HG03280 (cell line): ENCODE data around the gene TET3.

ENCODE experiments used
- ATAC-seq: cut with Tn5 transposase; IDR thresholded peaks from one replicate; pipeline ENCODE4 v1.9.1; 2021; ENCODE audit warnings: mild to moderate bottlenecking, moderate library complexity; ENCODE audit not compliant: unreplicated experiment

TET3 gene

GRCh38 chr2:73985308-73986084 is 786 bp downstream of the TET3 start:
- ATAC-seq: peak; percentile 21

- no peak for ATAC-seq
Measured at GRCh38 chr2:73986085-73986681, 1.5 kb downstream of the TET3 start.

- ATAC-seq: no peak
Measured at GRCh38 chr2:73987109-73987947, 2.6 kb downstream of the TET3 start.

GRCh38 chr2:73987948-73988700 is 3.4 kb downstream of the TET3 start:
- no peak for ATAC-seq

GRCh38 chr2:73989972-73990371 is 5.3 kb downstream of the TET3 start:
- no peak for ATAC-seq

GRCh38 chr2:73990531-73990930 is 5.8 kb downstream of the TET3 start:
- ATAC-seq: no peak

GRCh38 chr2:73992036-73992435 is 7.3 kb downstream of the TET3 start:
- no peak for ATAC-seq

GRCh38 chr2:73993376-73993775 is 8.7 kb downstream of the TET3 start:
- ATAC-seq: no peak

GRCh38 chr2:73993778-73994177 is 9.1 kb downstream of the TET3 start:
- no peak for ATAC-seq

GRCh38 chr2:73994178-73994831 is 9.6 kb downstream of the TET3 start:
- no peak for ATAC-seq

- no peak for ATAC-seq
Measured at GRCh38 chr2:73995810-73996209, 11.1 kb downstream of the TET3 start.

GRCh38 chr2:73997813-73998212 is 13.1 kb downstream of the TET3 start:
- ATAC-seq: no peak

- ATAC-seq: no peak
Measured at GRCh38 chr2:73998451-73998850, 13.7 kb downstream of the TET3 start.

- ATAC-seq: no peak
Measured at GRCh38 chr2:73998933-73999332, 14.2 kb downstream of the TET3 start.

- ATAC-seq: no peak
Measured at GRCh38 chr2:73999881-74000597, 15.3 kb downstream of the TET3 start.

GRCh38 chr2:74000666-74001065 is 16.0 kb downstream of the TET3 start:
- ATAC-seq: no peak

- no peak for ATAC-seq
Measured at GRCh38 chr2:74001121-74001520, 16.4 kb downstream of the TET3 start.

GRCh38 chr2:74001781-74002504 is 17.2 kb downstream of the TET3 start:
- ATAC-seq: peak; percentile 48
